Measurements from ENCODE around the gene CBR3. TPM values are rescaled to one million over a fixed set of nuclear protein-coding genes. Genes with fewer than 3 reads are reported as not detected.

Gene CBR3
- total RNA-seq, 1 experiment from 2014 or later: not detected

DNA sequence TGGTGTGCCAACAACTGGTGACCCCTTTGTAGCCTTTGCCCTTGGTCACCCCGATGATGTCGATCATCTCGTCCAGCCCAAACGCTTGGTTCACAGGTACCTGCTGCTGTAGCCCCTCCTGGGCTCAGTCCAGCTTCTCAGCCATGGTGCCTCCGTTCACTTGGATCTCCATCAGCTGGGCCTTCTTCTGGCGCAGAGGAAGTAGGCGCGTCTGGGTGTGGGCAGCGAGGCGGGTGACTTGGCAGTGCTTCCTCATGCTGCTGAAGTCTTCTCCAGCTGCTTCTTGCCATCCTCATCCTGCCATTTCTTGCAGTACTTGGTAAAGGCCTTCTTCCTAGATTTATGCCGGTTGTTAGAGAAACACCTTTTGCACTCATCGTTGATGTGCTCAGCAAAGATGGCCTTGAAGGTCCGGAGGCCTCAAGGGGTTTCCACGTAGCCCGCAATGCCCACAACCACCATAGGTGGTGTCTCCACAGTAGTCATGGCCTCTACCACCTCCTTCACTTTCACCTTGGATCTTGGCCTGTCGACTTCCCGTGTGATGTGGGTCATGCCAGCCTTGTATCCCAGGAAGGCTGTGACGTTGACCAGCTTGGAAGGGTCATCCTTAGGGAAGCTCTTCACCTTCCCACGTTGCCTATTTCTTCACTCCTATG lies 34.7 kb downstream of the CBR3 start:
- Histone ChIP-seq H3K4me1 (peaks cover 13% of the 10 kb centered on the region), H3K9me3 (no peaks in the 10 kb centered on the region), H3K4me3 (ENCODE audit: low read depth, low read length) (no peak overlapping the region), H3K36me3 (ENCODE audit: control insufficient read depth, insufficient read depth, low read length) (no peaks in the 10 kb centered on the region; the same call in 1 of the 2 replicates), H3K27me3 (replicated peaks; ENCODE audit: control insufficient read depth, insufficient read depth, low read length) (no peaks in the 10 kb centered on the region)
- no peak overlapping the region for H3K27ac Mint-ChIP-seq (ENCODE audit: unreplicated experiment)
- BruUV-seq (replicated peaks): no TSS peak
- TF ChIP-seq, protein P1, sequence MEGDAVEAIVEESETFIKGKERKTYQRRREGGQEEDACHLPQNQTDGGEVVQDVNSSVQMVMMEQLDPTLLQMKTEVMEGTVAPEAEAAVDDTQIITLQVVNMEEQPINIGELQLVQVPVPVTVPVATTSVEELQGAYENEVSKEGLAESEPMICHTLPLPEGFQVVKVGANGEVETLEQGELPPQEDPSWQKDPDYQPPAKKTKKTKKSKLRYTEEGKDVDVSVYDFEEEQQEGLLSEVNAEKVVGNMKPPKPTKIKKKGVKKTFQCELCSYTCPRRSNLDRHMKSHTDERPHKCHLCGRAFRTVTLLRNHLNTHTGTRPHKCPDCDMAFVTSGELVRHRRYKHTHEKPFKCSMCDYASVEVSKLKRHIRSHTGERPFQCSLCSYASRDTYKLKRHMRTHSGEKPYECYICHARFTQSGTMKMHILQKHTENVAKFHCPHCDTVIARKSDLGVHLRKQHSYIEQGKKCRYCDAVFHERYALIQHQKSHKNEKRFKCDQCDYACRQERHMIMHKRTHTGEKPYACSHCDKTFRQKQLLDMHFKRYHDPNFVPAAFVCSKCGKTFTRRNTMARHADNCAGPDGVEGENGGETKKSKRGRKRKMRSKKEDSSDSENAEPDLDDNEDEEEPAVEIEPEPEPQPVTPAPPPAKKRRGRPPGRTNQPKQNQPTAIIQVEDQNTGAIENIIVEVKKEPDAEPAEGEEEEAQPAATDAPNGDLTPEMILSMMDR (IDR thresholded peaks at IDR 0.05; ENCODE audit: insufficient read depth in 1 of 2, low read depth in 1 of 2, low read length in 1 of 2, severe bottlenecking in 1 of 2, unreplicated experiment in 1 of 2): no peak
- H3K27me3 Mint-ChIP-seq (ENCODE audit: insufficient read depth, unreplicated experiment): no peaks in the 10 kb centered on the region
- POLR2A ChIA-PET: no interaction called here
- CTCF ChIA-PET: no interaction called here
- intact Hi-C loops (cut with micrococcal nuclease; ENCODE audit: unreplicated experiment): no loop called here
- no peaks in the 10 kb centered on the region for H3K9me3 Mint-ChIP-seq (ENCODE audit: unreplicated experiment)
- H3K36me3 Mint-ChIP-seq (ENCODE audit: insufficient read depth, unreplicated experiment): peaks cover 31% of the 10 kb centered on the region
- no peak overlapping the region for H3K4me3 Mint-ChIP-seq (ENCODE audit: unreplicated experiment)
- H3K4me1 Mint-ChIP-seq (ENCODE audit: low read depth, unreplicated experiment): peaks cover 9% of the 10 kb centered on the region
- peak in 1 of 2 experiments; percentile 13 for DNase-seq

GRCh38 chr21:36170823-36171222 lies 35.9 kb downstream of the CBR3 start:
- CTCF ChIA-PET: no interaction called here

DNA sequence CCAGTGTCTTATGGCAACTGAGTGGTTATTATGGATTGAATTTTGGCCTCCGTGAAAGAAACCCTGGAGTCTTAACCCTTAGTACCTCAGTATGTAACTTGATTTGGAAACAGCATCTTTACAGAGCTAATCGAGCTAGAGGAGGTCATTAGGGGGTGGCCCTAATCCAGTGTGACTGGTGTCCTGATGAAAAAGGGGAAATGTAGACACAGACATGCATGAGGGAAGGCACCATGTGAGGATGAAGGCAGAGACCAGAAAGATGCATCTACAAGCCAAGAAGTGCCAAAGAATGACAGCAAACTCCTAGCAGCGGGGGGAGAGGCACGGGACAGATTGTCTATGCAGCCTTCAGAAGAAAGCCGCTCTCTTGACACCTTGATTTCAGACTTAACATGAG lies 36.5 kb downstream of the CBR3 start:
- BruUV-seq (replicated peaks): no TSS peak
- H3K4me3 Mint-ChIP-seq (ENCODE audit: unreplicated experiment): no peak overlapping the region
- Histone ChIP-seq H3K4me3 (ENCODE audit: low read depth, low read length) (no peak overlapping the region), H3K9me3 (no peaks in the 10 kb centered on the region), H3K36me3 (ENCODE audit: control insufficient read depth, insufficient read depth, low read length) (no peaks in the 10 kb centered on the region; the same call in 1 of the 2 replicates), H3K4me1 (peaks cover 12% of the 10 kb centered on the region; the same call in 1 of the 2 replicates), H3K27me3 (replicated peaks; ENCODE audit: control insufficient read depth, insufficient read depth, low read length) (no peaks in the 10 kb centered on the region)
- peaks cover 5% of the 10 kb centered on the region for H3K4me1 Mint-ChIP-seq (ENCODE audit: low read depth, unreplicated experiment)
- CTCF ChIA-PET: no interaction called here
- H3K27ac Mint-ChIP-seq (ENCODE audit: unreplicated experiment): peak overlapping the region; percentile 4
- H3K36me3 Mint-ChIP-seq (ENCODE audit: insufficient read depth, unreplicated experiment): peaks cover 31% of the 10 kb centered on the region
- H3K9me3 Mint-ChIP-seq (ENCODE audit: unreplicated experiment): no peaks in the 10 kb centered on the region
- DNase-seq: no peak
- POLR2A ChIA-PET: no interaction called here
- TF ChIP-seq, protein P1 (IDR thresholded peaks at IDR 0.05; ENCODE audit: insufficient read depth in 1 of 2, low read depth in 1 of 2, low read length in 1 of 2, severe bottlenecking in 1 of 2, unreplicated experiment in 1 of 2): no peak
- intact Hi-C loops (cut with micrococcal nuclease; ENCODE audit: unreplicated experiment): no loop called here
- H3K27me3 Mint-ChIP-seq (ENCODE audit: insufficient read depth, unreplicated experiment): no peaks in the 10 kb centered on the region

More at GRCh38 chr21:36170823-36171222, 35.9 kb downstream of the CBR3 start:
- intact Hi-C loops (cut with micrococcal nuclease; ENCODE audit: unreplicated experiment): no loop called here
- H3K9me3 ChIP-seq: no peaks in the 10 kb centered on the region
- H3K4me3 Mint-ChIP-seq (ENCODE audit: unreplicated experiment): no peak overlapping the region
- POLR2A ChIA-PET: no interaction called here
- no peak overlapping the region for H3K4me3 ChIP-seq (ENCODE audit: low read depth, low read length)
- peaks cover 13% of the 10 kb centered on the region; the same call in 1 of the 2 replicates for H3K4me1 ChIP-seq
- peaks cover 31% of the 10 kb centered on the region for H3K36me3 Mint-ChIP-seq (ENCODE audit: insufficient read depth, unreplicated experiment)
- no peak for DNase-seq
- H3K36me3 ChIP-seq (ENCODE audit: control insufficient read depth, insufficient read depth, low read length): no peaks in the 10 kb centered on the region; the same call in 1 of the 2 replicates
- peak overlapping the region; percentile 4 for H3K27ac Mint-ChIP-seq (ENCODE audit: unreplicated experiment)
- H3K27me3 Mint-ChIP-seq (ENCODE audit: insufficient read depth, unreplicated experiment): no peaks in the 10 kb centered on the region
- H3K4me1 Mint-ChIP-seq (ENCODE audit: low read depth, unreplicated experiment): peaks cover 6% of the 10 kb centered on the region
- no peaks in the 10 kb centered on the region for H3K9me3 Mint-ChIP-seq (ENCODE audit: unreplicated experiment)
- no TSS peak for BruUV-seq (replicated peaks)
- TF ChIP-seq, protein P1 (IDR thresholded peaks at IDR 0.05; ENCODE audit: insufficient read depth in 1 of 2, low read depth in 1 of 2, low read length in 1 of 2, severe bottlenecking in 1 of 2, unreplicated experiment in 1 of 2): no peak
- no peaks in the 10 kb centered on the region for H3K27me3 ChIP-seq (replicated peaks; ENCODE audit: control insufficient read depth, insufficient read depth, low read length)
